HFF-Myc (cell line): ENCODE results near the gene KCNA2.

Experiments used
- DNase-seq: peaks from one replicate; pipeline ENCODE4 v3.0.0-alpha.2; 2011; ENCODE audit warnings: low read depth; ENCODE audit errors: extremely low read depth
- H3K4me3 ChIP-seq: replicated peaks from 2 replicates; pipeline ENCODE4 v1.5.1; 2011; ENCODE audit warnings: low read depth, mild to moderate bottlenecking, control low read depth, low read length
- CTCF ChIP-seq: IDR thresholded peaks from 2 replicates; pipeline ENCODE4 v1.5.1; 2012; ENCODE audit warnings: mild to moderate bottlenecking, low read depth, low read length, control low read depth; ENCODE audit errors: missing control alignments

The KCNA2 gene

GRCh38 chr1:110585481-110585880, 20.7 kb downstream of the KCNA2 start:
- no peak for TF ChIP-seq CTCF
- no peak for DNase-seq
- H3K4me3 ChIP-seq, result no peak overlapping the region

- H3K4me3 ChIP-seq, result no peak overlapping the region
- no peak for TF ChIP-seq CTCF
- no peak for DNase-seq
Measured at GRCh38 chr1:110584045-110584444, 22.1 kb downstream of the KCNA2 start.

GRCh38 chr1:110583505-110583904, 22.7 kb downstream of the KCNA2 start:
- no peak for TF ChIP-seq CTCF
- DNase-seq, result no peak

GRCh38 chr1:110582378-110582777, 23.8 kb downstream of the KCNA2 start:
- no peak for DNase-seq
- no peak for TF ChIP-seq CTCF
- H3K4me3 ChIP-seq, result no peak overlapping the region

More at GRCh38 chr1:110583505-110583904, 22.7 kb downstream of the KCNA2 start:
- H3K4me3 ChIP-seq, result no peak overlapping the region

- DNase-seq, result no peak
- no peak for TF ChIP-seq CTCF
- H3K4me3 ChIP-seq, result no peak overlapping the region
Measured at GRCh38 chr1:110581682-110582145, 24.4 kb downstream of the KCNA2 start.

- no peak for TF ChIP-seq CTCF
- H3K4me3 ChIP-seq, result no peak overlapping the region
- DNase-seq, result no peak
Measured at GRCh38 chr1:110580244-110580643, 25.9 kb downstream of the KCNA2 start.

- no peak overlapping the region for H3K4me3 ChIP-seq
- DNase-seq, result no peak
- TF ChIP-seq CTCF, result no peak
Measured at GRCh38 chr1:110579460-110579859, 26.7 kb downstream of the KCNA2 start.
